Activated T-helper 2 cell treated with anti-CD3 and anti-CD28 coated beads, Interferon-gamma antibody, Interleukin-2, Interleukin-4, amounts not matched to agents 10 μg/mL and 5 μg/mL and 100 μg/mL, durations not matched to agents 14 hours and 24 hours and 36 hours (primary cell): Measurements from ENCODE around the gene STRADA. TPM values are rescaled to one million over a fixed set of nuclear protein-coding genes. Genes with fewer than 3 reads are reported as not detected.

Source experiments
- DNase-seq: peaks from one replicate; pipeline ENCODE4 v3.0.0; 2021; ENCODE audit warnings: low spot score
- H3K27ac Mint-ChIP-seq: one replicate; pipeline ENCODE4 v1.8.0; 2021; ENCODE audit warnings: mixed read lengths
- H3K27me3 Mint-ChIP-seq: one replicate; pipeline ENCODE4 v1.8.0; 2021; ENCODE audit warnings: low read depth, mixed read lengths
- H3K36me3 Mint-ChIP-seq: one replicate; pipeline ENCODE4 v1.8.0; 2021; ENCODE audit warnings: low read depth, mixed read lengths
- H3K4me1 Mint-ChIP-seq: one replicate; pipeline ENCODE4 v1.8.0; 2021; ENCODE audit warnings: low read depth, mixed read lengths
- H3K4me3 Mint-ChIP-seq: one replicate; pipeline ENCODE4 v1.8.0; 2021; ENCODE audit warnings: low read depth, mild to moderate bottlenecking, moderate library complexity, mixed read lengths
- H3K9me3 Mint-ChIP-seq: one replicate; pipeline ENCODE4 v1.8.0; 2021; ENCODE audit warnings: mixed read lengths
- intact Hi-C: fragments of 100-400 bp; cut with micrococcal nuclease; formaldehyde crosslinking; loops from one replicate; pipeline ENCODE4 v1.15.1; 2023
- total RNA-seq: library from RNA; stranded (reverse); gene quantifications from 2 replicates; pipeline ENCODE4 v1.2.3, GENCODE V29; 2022

STRADA gene
- total RNA-seq, 1 donor from 2014 or later: 57.4 TPM

GRCh38 chr17:63685041-63685440 lies 56.6 kb downstream of the STRADA start:
- no peak overlapping the region for H3K27ac Mint-ChIP-seq
- H3K36me3 Mint-ChIP-seq: peaks cover 35% of the 10 kb centered on the region
- no peak overlapping the region for H3K4me3 Mint-ChIP-seq
- intact Hi-C loops: no loop called here
- peaks cover 2% of the 10 kb centered on the region for H3K4me1 Mint-ChIP-seq
- no peaks in the 10 kb centered on the region for H3K27me3 Mint-ChIP-seq
- no peaks in the 10 kb centered on the region for H3K9me3 Mint-ChIP-seq
- DNase-seq: no peak

DNA sequence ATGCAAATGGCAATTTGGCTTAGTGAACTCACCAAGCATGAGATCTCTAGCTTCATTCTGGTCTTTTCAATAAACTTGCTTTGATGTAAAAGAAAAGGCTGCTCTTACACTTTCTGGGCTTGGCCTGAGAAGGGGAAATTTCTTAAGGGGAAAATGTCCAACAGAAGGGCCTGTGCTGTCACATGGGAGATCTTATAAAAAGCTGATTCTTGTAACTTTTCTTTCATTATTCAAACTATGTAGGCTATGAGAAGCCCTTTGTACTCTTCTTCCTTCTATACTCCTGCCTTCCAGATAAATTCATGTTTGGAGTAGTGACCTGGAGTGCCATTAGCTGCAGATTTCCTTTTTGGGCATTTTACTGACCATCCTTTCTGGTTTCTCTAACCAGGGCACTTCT lies 58.6 kb downstream of the STRADA start:
- Mint-ChIP-seq H3K36me3 (peaks cover 30% of the 10 kb centered on the region), H3K27me3 (no peaks in the 10 kb centered on the region), H3K9me3 (no peaks in the 10 kb centered on the region), H3K4me3 (no peak overlapping the region), H3K27ac (no peak overlapping the region), H3K4me1 (peaks cover 2% of the 10 kb centered on the region)
- DNase-seq: no peak
- intact Hi-C loops: no loop called here

- no peaks in the 10 kb centered on the region for H3K27me3 Mint-ChIP-seq
- H3K4me1 Mint-ChIP-seq: peaks cover 2% of the 10 kb centered on the region
- DNase-seq: no peak
- peaks cover 29% of the 10 kb centered on the region for H3K36me3 Mint-ChIP-seq
- intact Hi-C loops: no loop called here
- no peak overlapping the region for H3K27ac Mint-ChIP-seq
- H3K4me3 Mint-ChIP-seq: no peak overlapping the region
- H3K9me3 Mint-ChIP-seq: no peaks in the 10 kb centered on the region
Observed at GRCh38 chr17:63682441-63682840, 59.2 kb downstream of the STRADA start.

- Mint-ChIP-seq H3K9me3 (no peaks in the 10 kb centered on the region), H3K4me1 (peaks cover 2% of the 10 kb centered on the region), H3K27ac (no peak overlapping the region), H3K27me3 (no peaks in the 10 kb centered on the region), H3K4me3 (no peak overlapping the region), H3K36me3 (peaks cover 29% of the 10 kb centered on the region)
- DNase-seq: no peak
- intact Hi-C loops: no loop called here
Observed at GRCh38 chr17:63681530-63681929, 60.1 kb downstream of the STRADA start.

DNA sequence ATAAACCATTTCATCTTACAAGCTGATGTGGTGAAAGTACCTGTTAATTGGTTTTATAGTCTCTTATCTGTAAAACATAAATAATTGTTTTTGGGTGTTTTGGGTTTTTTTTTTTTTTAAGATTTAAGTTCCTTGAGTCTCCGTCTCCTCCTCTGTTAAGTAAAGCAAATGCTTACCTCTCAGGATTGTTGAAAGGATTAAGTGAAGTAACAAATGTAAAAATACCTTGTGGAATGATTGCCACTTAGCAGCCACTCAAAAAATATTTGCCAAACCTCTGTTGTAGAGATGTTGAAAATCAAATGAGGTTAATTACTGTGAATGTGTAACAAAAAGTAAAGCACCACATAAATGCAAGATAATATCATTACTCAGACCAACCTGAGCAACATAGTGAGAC lies 60.9 kb downstream of the STRADA start:
- intact Hi-C loops: no loop called here
- H3K9me3 Mint-ChIP-seq: no peaks in the 10 kb centered on the region

DNA sequence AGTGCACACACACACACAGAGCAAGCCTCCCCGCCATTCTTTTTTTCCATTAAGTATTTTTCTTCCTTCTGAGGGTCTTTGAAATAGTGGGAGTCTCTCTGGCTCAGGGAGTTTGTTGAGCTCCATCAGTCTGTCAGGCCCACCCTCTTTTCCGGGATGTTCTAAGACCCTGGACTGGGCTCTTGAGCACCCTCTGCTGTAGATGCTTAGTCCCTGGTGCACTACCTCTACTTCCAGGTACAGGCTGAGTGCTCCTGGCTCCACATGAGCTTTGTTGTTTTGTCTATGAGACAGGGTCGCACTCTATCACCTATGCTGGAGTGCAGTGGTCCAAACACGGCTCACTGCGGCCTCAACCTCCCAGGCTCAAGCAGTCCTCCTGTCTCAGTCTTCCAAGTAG lies 62.4 kb downstream of the STRADA start:
- DNase-seq: no peak
- Mint-ChIP-seq H3K27me3 (no peaks in the 10 kb centered on the region), H3K4me3 (no peak overlapping the region), H3K27ac (no peak overlapping the region), H3K9me3 (no peaks in the 10 kb centered on the region), H3K4me1 (no peaks in the 10 kb centered on the region), H3K36me3 (peaks cover 19% of the 10 kb centered on the region)
- intact Hi-C loops: no loop called here

More for the DNA sequence above, 60.9 kb downstream of the STRADA start:
- Mint-ChIP-seq H3K27ac (no peak overlapping the region), H3K4me1 (peaks cover under 1% of the 10 kb centered on the region), H3K4me3 (no peak overlapping the region), H3K36me3 (peaks cover 24% of the 10 kb centered on the region), H3K27me3 (no peaks in the 10 kb centered on the region)
- DNase-seq: no peak

DNA sequence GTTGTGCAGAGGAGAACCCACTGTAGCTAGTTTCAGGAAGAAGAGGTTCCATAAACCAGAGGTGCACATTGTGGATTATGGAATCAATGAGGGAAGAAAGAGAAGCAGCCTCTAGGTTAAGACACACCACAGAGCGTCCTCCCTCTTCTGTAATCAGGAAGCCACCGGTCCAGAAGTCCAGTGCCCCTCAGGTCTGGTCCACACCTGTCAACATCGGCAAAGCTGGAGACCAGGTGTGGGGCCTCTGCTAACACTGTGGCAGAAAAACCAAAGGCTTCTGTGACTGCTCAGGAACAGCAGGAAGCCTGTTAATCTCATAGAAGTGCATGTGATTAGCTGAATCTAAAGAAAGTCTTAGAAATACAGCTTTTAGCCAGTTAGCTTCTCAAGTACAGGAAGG lies 65.0 kb downstream of the STRADA start:
- Mint-ChIP-seq H3K4me1 (no peaks in the 10 kb centered on the region), H3K27ac (no peak overlapping the region), H3K4me3 (no peak overlapping the region), H3K9me3 (no peaks in the 10 kb centered on the region), H3K36me3 (peaks cover 6% of the 10 kb centered on the region), H3K27me3 (no peaks in the 10 kb centered on the region)
- intact Hi-C loops: no loop called here
- DNase-seq: no peak

DNA sequence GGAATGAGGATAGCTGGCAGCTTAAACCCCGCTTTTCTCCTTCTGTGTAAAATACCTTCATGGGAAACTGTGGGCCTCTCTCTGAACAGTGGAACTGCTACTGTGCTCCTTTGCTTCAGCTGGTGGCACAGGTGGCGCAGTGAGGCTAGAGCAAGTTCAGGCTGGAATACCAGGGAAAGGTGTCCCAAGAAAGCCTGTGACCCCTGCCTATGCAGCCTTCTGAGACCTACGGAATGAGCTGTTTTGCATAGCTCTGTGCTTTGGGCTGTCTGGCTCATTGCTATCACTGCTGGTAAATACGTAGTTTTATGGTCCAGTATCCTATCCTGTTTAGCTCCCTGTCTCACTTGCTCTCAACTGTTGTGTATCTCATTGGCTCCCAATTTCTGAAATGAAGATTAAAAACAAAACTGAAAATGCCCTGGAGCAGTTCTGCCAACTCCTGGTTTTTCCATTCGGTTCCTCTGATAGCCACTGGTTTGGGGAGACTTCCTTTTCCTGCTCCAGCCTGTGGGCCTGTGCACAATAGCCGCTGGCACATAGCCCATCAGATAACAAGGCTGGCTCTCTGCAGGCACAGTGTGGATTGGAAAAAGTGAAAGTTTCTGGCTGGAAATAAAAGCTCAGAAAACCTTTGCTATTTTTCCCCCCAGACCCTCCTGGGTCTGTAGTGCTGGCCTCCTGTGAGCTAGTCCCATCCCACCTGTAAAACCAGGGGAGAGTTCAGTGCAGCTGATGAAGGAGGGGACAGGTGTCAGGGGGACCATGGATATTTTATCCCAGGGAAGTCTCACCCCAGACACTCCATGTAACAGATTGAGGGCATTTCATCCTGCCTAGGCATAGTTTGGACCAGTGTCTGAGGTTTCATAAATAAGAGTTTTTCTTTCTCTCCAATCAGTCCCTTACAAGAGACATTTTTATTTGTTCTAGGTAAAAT lies 65.7 kb downstream of the STRADA start:
- no peak for DNase-seq
- Mint-ChIP-seq H3K4me1 (no peaks in the 10 kb centered on the region), H3K36me3 (peaks cover 7% of the 10 kb centered on the region), H3K27ac (no peak overlapping the region), H3K9me3 (no peaks in the 10 kb centered on the region), H3K27me3 (no peaks in the 10 kb centered on the region), H3K4me3 (no peak overlapping the region)
- intact Hi-C loops: no loop called here

DNA sequence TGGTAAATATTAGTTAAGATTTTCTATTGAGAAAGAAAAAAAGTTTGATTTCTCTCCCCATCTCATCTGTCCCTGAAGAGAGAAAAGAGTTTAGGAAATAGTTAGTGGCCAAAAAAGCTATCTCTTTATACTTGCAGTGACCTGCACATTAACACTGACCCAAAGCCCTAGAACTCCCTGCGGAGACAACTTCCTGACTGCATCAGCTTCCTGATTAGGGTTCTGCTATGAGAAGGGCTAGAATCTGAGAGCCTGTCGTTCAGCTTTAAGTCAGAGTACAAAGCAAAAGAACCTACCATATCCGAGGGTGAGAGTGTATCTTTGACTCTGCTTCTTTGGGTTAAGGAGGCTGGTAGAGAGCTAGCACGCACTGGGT lies 66.4 kb downstream of the STRADA start:
- DNase-seq: no peak
- H3K36me3 Mint-ChIP-seq: peaks cover 10% of the 10 kb centered on the region
- no peaks in the 10 kb centered on the region for H3K9me3 Mint-ChIP-seq
- H3K27me3 Mint-ChIP-seq: no peaks in the 10 kb centered on the region
- no peak overlapping the region for H3K4me3 Mint-ChIP-seq
- H3K4me1 Mint-ChIP-seq: no peaks in the 10 kb centered on the region
- H3K27ac Mint-ChIP-seq: no peak overlapping the region
- intact Hi-C loops: no loop called here

DNA sequence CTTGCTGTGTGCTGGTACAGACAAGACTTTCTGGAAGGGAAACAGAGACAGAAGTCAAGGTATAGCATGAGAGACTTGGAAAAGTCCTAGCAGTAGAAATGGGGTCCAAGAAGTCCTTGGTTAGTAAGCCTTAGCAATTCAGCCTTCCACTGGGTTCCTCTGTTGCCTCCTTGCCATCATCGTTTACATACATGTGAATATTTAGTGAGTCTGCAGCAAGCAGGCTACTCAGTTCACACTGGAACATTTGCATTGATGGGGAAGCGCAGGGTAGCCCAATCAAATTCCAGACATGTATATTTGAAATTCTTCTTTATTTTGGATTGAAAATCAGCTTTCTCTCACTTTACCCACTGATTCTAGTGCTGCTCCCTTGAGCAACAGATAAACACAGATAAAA lies 68.7 kb downstream of the STRADA start:
- Mint-ChIP-seq H3K4me3 (no peak overlapping the region), H3K36me3 (peaks cover 12% of the 10 kb centered on the region), H3K4me1 (no peaks in the 10 kb centered on the region), H3K9me3 (no peaks in the 10 kb centered on the region), H3K27me3 (no peaks in the 10 kb centered on the region), H3K27ac (no peak overlapping the region)
- DNase-seq: no peak
- intact Hi-C loops: no loop called here

DNA sequence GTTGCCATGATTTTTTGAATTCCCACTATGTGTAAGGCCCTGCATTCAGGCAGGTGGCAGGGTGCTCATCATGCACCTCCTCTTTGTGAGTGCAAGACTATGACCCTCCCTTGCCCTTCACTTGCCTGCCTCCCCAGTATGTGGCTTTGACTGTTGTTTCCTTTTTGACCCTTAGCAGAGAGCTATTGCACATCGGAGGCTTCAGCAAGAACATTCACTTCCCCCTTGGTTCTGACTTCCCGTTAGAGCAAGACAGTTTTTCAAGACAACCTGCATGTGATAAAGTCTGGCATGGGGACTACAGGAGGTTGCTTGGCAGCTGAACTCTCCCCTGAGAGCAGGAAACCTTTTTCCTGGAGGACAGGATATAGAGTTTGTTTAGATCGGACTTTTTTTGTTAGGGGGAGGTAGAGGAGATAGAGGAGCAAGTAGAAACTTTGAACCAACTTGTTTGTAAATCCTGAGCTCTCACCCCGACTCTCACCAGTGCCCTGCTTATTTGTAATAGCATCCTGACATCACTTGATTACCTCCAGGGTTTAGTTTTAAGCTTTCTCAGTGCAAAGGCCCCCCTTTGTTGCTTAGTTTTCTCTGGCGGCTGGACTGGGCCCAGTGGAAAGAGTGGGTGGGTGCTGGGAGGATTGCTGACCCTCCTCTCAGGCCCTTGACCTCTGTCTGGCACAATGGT lies 75.9 kb downstream of the STRADA start:
- Mint-ChIP-seq H3K36me3 (peaks cover 21% of the 10 kb centered on the region), H3K27me3 (no peaks in the 10 kb centered on the region)

GRCh38 chr17:63659850-63660249 lies 81.7 kb downstream of the STRADA start:
- peaks cover 34% of the 10 kb centered on the region for H3K36me3 Mint-ChIP-seq
- no peaks in the 10 kb centered on the region for H3K9me3 Mint-ChIP-seq
- H3K4me1 Mint-ChIP-seq: peaks cover 1% of the 10 kb centered on the region
- no peaks in the 10 kb centered on the region for H3K27me3 Mint-ChIP-seq
- DNase-seq: no peak
- intact Hi-C loops: no loop called here
- no peak overlapping the region for H3K27ac Mint-ChIP-seq
- H3K4me3 Mint-ChIP-seq: no peak overlapping the region

More for the DNA sequence above, 75.9 kb downstream of the STRADA start:
- Mint-ChIP-seq H3K4me3 (no peak overlapping the region), H3K27ac (no peak overlapping the region), H3K4me1 (peaks cover 4% of the 10 kb centered on the region), H3K9me3 (no peaks in the 10 kb centered on the region)
- intact Hi-C loops: no loop called here
- no peak for DNase-seq

DNA sequence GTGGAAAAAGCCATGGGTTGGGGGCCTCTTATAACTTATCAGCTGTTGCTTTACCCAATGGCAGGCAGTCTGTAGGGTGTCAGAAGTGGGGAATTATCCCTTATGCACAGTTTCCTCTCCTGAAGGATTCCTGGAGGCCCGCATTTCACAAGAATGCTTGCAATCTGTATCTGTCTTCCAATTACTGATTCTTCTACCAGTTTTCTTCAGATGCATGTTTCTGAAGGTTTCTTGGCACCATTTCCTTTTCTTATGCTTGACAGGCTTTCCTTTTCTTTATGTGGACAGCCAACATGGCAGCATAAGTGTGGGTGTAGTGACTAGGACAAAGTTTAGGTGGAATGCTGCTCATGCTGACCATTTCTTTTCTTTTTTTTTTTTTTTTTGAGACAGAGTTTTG lies 83.2 kb downstream of the STRADA start:
- Mint-ChIP-seq H3K9me3 (no peaks in the 10 kb centered on the region), H3K36me3 (peaks cover 32% of the 10 kb centered on the region), H3K27ac (no peak overlapping the region), H3K27me3 (no peaks in the 10 kb centered on the region), H3K4me3 (no peak overlapping the region), H3K4me1 (no peaks in the 10 kb centered on the region)
- DNase-seq: no peak
- intact Hi-C loops: no loop called here
